ENCODE results near the gene LRRC8B. TPM values are rescaled to one million over a fixed set of nuclear protein-coding genes. Genes with fewer than 3 reads are reported as not detected.

The LRRC8B gene
- total RNA-seq, 1 donor from 2014 or later, result 6.4 TPM

DNA sequence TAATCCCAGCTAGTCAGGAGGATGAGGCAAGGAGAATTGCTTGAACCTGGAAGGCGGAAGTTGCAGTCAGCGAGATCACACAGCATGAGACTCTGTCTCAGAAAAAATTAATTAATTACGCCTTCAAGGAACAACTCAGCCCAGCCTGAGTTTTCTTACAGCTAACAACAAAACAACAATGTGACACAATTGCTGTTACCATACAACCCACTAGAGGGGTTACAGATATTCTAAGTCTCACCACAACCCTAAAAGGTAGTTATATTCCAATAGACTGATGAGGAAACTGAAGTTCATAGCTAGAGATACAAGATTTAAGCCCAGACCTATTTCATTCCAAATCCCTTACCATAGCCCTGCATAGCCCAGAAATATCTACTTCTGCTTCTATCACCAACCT is 105.4 kb downstream of the LRRC8B start:
- Histone ChIP-seq H3K36me3 (ENCODE audit: insufficient read depth, low read length) (no peaks in the 10 kb centered on the region), H3K4me3 (ENCODE audit: insufficient read depth, low read depth, low read length) (no peak overlapping the region), H4K20me1 (ENCODE audit: insufficient read depth, low read length) (no peaks in the 10 kb centered on the region), H3K9ac (ENCODE audit: low read length) (no peak overlapping the region), H3K9me3 (ENCODE audit: insufficient read depth, low read depth, low read length) (no peaks in the 10 kb centered on the region), H3K4me1 (ENCODE audit: insufficient read depth, low read length) (peaks cover 15% of the 10 kb centered on the region), H3K79me2 (ENCODE audit: insufficient read depth, low read length) (peaks cover 16% of the 10 kb centered on the region), H3K27me3 (ENCODE audit: insufficient read depth, low read length) (no peaks in the 10 kb centered on the region), H3K4me2 (ENCODE audit: low read length) (no peak overlapping the region), H3K27ac (ENCODE audit: low read depth, low read length) (no peak overlapping the region), H2AFZ (ENCODE audit: low read depth, low read length) (no peak overlapping the region)
- H3K27ac Mint-ChIP-seq (ENCODE audit: unreplicated experiment), result no peak overlapping the region
- FAIRE-seq, result no peak
- TF ChIP-seq, protein P1, sequence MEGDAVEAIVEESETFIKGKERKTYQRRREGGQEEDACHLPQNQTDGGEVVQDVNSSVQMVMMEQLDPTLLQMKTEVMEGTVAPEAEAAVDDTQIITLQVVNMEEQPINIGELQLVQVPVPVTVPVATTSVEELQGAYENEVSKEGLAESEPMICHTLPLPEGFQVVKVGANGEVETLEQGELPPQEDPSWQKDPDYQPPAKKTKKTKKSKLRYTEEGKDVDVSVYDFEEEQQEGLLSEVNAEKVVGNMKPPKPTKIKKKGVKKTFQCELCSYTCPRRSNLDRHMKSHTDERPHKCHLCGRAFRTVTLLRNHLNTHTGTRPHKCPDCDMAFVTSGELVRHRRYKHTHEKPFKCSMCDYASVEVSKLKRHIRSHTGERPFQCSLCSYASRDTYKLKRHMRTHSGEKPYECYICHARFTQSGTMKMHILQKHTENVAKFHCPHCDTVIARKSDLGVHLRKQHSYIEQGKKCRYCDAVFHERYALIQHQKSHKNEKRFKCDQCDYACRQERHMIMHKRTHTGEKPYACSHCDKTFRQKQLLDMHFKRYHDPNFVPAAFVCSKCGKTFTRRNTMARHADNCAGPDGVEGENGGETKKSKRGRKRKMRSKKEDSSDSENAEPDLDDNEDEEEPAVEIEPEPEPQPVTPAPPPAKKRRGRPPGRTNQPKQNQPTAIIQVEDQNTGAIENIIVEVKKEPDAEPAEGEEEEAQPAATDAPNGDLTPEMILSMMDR (IDR thresholded peaks at IDR 0.05; ENCODE audit: insufficient read depth, low read depth, low read length), result no peak
- no peak for TF ChIP-seq EZH2 (IDR thresholded peaks at IDR 0.05; ENCODE audit: insufficient read depth, low read length)
- no peaks in the 10 kb centered on the region for H3K9me3 Mint-ChIP-seq (ENCODE audit: unreplicated experiment)
- H3K27me3 Mint-ChIP-seq (ENCODE audit: low read depth, unreplicated experiment), result peaks cover 7% of the 10 kb centered on the region
- no peaks in the 10 kb centered on the region for H3K36me3 Mint-ChIP-seq (ENCODE audit: low read depth, unreplicated experiment)
- DNase-seq (ENCODE audit: low read depth), result no peak
- peaks cover 8% of the 10 kb centered on the region for H3K4me1 Mint-ChIP-seq (ENCODE audit: low read depth, unreplicated experiment)
- H3K4me3 Mint-ChIP-seq (ENCODE audit: unreplicated experiment), result no peak overlapping the region

DNA sequence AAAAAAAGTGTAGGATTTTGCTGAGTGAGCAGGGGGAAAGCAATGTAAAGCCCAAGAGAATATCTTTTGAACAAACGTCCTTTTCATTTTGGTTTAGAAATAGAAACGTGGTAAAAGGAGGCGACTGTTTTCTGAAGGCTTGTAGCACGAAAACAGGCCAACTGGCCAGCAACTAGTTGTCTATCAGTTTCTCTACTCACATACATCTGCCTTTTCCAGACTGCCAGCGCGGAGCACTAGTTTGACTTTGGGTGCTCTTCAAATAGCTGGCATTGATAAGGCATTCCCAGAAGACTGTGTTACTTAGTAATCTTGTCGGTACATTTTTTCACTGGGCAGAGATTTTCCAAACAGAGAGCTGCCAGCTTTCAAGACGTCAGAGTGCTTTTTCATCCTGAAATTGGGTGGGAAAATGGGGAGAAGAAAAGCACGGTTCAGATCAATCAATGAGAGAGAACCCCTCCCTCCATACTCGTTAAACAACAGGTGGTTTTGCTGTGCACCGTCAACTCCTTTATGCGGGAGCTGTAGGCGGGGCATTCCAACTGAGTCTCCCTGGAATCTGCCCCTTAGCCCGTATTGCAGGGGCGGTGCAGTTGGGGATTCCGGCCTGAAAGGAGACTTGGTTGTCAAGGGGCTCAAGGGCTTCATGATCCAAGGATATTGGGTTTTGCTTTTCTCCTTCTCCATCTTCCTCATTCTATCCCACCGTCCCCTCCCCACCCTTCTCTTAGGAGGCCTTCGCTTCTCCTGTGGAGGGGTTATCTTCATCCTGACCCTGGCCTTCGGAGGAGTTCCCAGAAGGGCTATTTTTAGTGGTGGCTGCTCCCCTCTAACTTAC is 107.4 kb downstream of the LRRC8B start:
- Histone ChIP-seq H4K20me1 (ENCODE audit: insufficient read depth, low read length) (no peaks in the 10 kb centered on the region), H3K79me2 (ENCODE audit: insufficient read depth, low read length) (peaks cover 23% of the 10 kb centered on the region), H3K4me3 (ENCODE audit: insufficient read depth, low read depth, low read length) (peak overlapping the region; percentile 78), H2AFZ (ENCODE audit: low read depth, low read length) (peak overlapping the region; percentile 92), H3K4me1 (ENCODE audit: insufficient read depth, low read length) (peaks cover 24% of the 10 kb centered on the region), H3K9me3 (ENCODE audit: insufficient read depth, low read depth, low read length) (no peaks in the 10 kb centered on the region), H3K4me2 (ENCODE audit: low read length) (peak overlapping the region; percentile 86), H3K27me3 (ENCODE audit: insufficient read depth, low read length) (no peaks in the 10 kb centered on the region), H3K9ac (ENCODE audit: low read length) (peak overlapping the region; percentile 83), H3K27ac (ENCODE audit: low read depth, low read length) (peak overlapping the region; percentile 43), H3K36me3 (ENCODE audit: insufficient read depth, low read length) (no peaks in the 10 kb centered on the region)
- H3K27ac Mint-ChIP-seq (ENCODE audit: unreplicated experiment), result peak overlapping the region; percentile 86
- H3K27me3 Mint-ChIP-seq (ENCODE audit: low read depth, unreplicated experiment), result peaks cover 7% of the 10 kb centered on the region
- DNase-seq (ENCODE audit: low read depth) (peak; percentile 6), FAIRE-seq (no peak)
- no peaks in the 10 kb centered on the region for H3K36me3 Mint-ChIP-seq (ENCODE audit: low read depth, unreplicated experiment)
- TF ChIP-seq, protein P1 (IDR thresholded peaks at IDR 0.05; ENCODE audit: insufficient read depth, low read depth, low read length), result no peak
- no peak for TF ChIP-seq EZH2 (IDR thresholded peaks at IDR 0.05; ENCODE audit: insufficient read depth, low read length)
- H3K9me3 Mint-ChIP-seq (ENCODE audit: unreplicated experiment), result no peaks in the 10 kb centered on the region
- peaks cover 11% of the 10 kb centered on the region for H3K4me1 Mint-ChIP-seq (ENCODE audit: low read depth, unreplicated experiment)
- H3K4me3 Mint-ChIP-seq (ENCODE audit: unreplicated experiment), result peak overlapping the region; percentile 91

Measured in astrocyte (in vitro differentiated cells and primary cell).